GM10266 (cell line): ENCODE data around the gene BACH1.

Experiments used
- DNase-seq: peaks from one replicate; pipeline ENCODE4 v3.0.0; 2012; ENCODE audit errors: extremely low spot score
- CTCF ChIP-seq: IDR thresholded peaks from 2 replicates; pipeline ENCODE4 v1.5.1; 2012; ENCODE audit warnings: mild to moderate bottlenecking, low read depth; ENCODE audit not compliant: control insufficient read depth, insufficient read depth; ENCODE audit errors: missing control alignments

The BACH1 gene

GRCh38 chr21:29316806-29317205, 18.1 kb downstream of the BACH1 start:
- DNase-seq, result no peak
- TF ChIP-seq CTCF, result no peak

- TF ChIP-seq CTCF, result no peak
- no peak for DNase-seq
These were observed 19.6 kb downstream of the BACH1 start for GRCh38 chr21:29318354-29318753.

GRCh38 chr21:29320031-29320430, 21.3 kb downstream of the BACH1 start:
- no peak for TF ChIP-seq CTCF
- DNase-seq, result no peak

- no peak for TF ChIP-seq CTCF
- DNase-seq, result no peak
These were observed 22.5 kb downstream of the BACH1 start for GRCh38 chr21:29321217-29321616.

- DNase-seq, result no peak
- TF ChIP-seq CTCF, result no peak
These were observed 23.5 kb downstream of the BACH1 start for GRCh38 chr21:29321932-29322928.

- DNase-seq, result no peak
- no peak for TF ChIP-seq CTCF
These were observed 24.5 kb downstream of the BACH1 start for GRCh38 chr21:29323189-29323588.

GRCh38 chr21:29326914-29327554, 28.3 kb downstream of the BACH1 start:
- no peak for TF ChIP-seq CTCF
- no peak for DNase-seq
